Fibroblast of the aortic adventitia (primary cell): ENCODE results near the gene WASL. TPM values are rescaled to one million over a fixed set of nuclear protein-coding genes. Genes with fewer than 3 reads are reported as not detected.
A peak's percentile ranks its signal among the peaks of the same experiment; 100 is the strongest.

Source experiments
- DNase-seq: peaks from one replicate; pipeline ENCODE4 v3.0.0-alpha.2; 2010; ENCODE audit warnings: low read depth
- H3K4me3 ChIP-seq: 2 replicates; pipeline ENCODE4 v1.5.1; 2011; ENCODE audit warnings: low read depth, mild to moderate bottlenecking, control low read depth, low read length, moderate library complexity
- CTCF ChIP-seq: IDR thresholded peaks from 2 replicates; pipeline ENCODE4 v1.5.1; 2011; ENCODE audit warnings: mild to moderate bottlenecking, low read length, control low read depth, inconsistent platforms; ENCODE audit not compliant: insufficient read depth
- total RNA-seq: library from RNA; depleted of rRNA; stranded (reverse); fragments of >200 nt; gene quantifications from 2 replicates; pipeline ENCODE4 v1.2.3, GENCODE V29; 2012; ENCODE audit warnings: low replicate concordance

The WASL gene
- total RNA-seq, 1 donor: 31.9 TPM

GRCh38 chr7:123747620-123748141, 1.1 kb downstream of the WASL start:
- TF ChIP-seq CTCF: no peak
- peak overlapping the region; percentile 91 for H3K4me3 ChIP-seq
- peak; percentile 73 for DNase-seq

DNA sequence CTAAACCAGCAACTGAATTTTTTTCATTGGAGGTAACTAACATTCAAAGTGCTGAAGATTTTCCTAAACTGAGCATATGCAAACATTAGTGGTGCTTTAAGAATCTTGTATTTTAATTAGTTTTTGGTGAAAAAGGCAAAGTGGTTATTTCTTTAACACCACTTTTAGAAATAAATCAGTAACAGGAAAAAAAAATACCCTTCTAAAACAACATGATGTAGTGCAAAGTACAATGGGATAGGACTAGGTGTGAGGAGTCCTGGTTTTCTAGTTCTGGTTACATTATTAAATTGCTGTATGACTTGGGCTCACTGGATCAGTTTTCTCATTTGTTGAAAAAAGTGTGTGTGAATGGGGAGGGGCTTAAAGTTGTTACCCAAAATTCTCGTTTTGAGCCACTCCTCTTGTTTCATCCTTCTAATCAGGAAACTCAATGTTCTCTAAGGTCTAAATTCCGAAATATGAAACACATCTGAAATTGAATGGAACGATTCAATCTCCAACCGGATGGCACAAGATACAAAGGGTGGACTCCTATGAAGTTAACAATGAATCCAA, 1.8 kb downstream of the WASL start:
- peak; percentile 8 for DNase-seq
- peak overlapping the region; percentile 91 for H3K4me3 ChIP-seq
- TF ChIP-seq CTCF: no peak

GRCh38 chr7:123746055-123746454, 2.7 kb downstream of the WASL start:
- H3K4me3 ChIP-seq: no peak overlapping the region
- DNase-seq: peak; percentile 7

DNA sequence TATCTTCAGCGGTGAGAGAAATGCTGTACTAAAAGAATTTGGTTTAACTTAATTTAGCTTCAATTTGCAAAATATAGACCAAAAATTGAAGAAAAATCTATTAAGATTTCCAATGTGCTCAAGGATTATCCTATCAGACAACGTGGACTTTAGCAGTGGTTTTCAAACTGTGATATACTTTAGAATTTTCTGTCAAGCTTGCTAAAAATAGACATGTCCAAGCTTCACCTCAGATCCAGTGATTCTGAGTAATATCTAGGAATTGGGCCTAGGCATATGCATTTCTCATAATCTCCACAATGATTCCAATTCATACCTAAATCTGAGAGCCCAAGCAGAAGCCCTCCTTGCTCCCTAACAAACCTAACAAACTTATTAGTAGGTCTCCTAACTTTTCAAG, 3.4 kb downstream of the WASL start:
- no peak for DNase-seq
- TF ChIP-seq CTCF: no peak
- no peak overlapping the region for H3K4me3 ChIP-seq

More at GRCh38 chr7:123746055-123746454, 2.7 kb downstream of the WASL start:
- TF ChIP-seq CTCF: no peak

- TF ChIP-seq CTCF: no peak
- H3K4me3 ChIP-seq: no peak overlapping the region
Measured at GRCh38 chr7:123744416-123744815, 4.4 kb downstream of the WASL start.

DNA sequence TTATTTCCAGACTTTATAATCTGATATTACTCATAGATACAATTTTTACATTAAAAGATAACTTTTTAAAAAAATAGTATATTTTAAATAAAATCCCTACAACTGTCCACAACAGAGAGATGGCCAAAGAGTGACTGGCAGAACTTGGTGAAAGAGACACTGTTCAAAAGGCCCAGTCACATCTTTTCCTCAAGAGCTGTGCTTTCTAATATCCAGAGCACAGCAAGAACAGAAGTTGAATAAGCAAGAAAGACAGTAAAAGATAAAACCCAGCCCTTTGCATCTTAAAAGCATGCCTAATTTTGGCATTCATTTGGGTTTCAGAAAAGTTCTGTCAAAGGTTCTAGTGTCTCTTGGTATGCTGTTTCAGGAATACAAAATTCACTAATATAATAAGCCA, 6.9 kb downstream of the WASL start:
- DNase-seq: no peak
- H3K4me3 ChIP-seq: no peak overlapping the region
- TF ChIP-seq CTCF: no peak

More at GRCh38 chr7:123744416-123744815, 4.4 kb downstream of the WASL start:
- no peak for DNase-seq

DNA sequence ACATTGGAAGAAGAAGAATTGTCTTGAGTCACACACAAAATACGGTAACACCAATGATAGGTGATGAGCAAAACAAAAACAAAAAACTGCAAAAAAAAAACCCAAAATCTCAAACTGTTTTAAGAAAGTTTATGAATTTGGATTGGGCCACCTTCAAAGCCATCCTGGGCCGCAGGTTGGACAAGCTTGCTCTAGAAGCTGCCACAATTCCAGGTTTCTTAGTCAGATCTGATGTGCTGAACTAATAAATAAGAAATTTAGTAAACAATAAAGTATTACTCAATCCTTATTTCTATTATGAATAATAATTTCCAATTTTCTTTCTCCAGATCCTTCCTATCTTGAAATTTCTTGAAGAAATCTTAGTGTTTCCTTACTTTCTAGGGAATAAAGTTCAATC, 10.0 kb downstream of the WASL start:
- DNase-seq: no peak
- no peak for TF ChIP-seq CTCF
- no peak overlapping the region for H3K4me3 ChIP-seq
